ENCODE results near the gene TRNAU1AP. TPM values are rescaled to one million over a fixed set of nuclear protein-coding genes. Genes with fewer than 3 reads are reported as not detected.

TRNAU1AP gene
- total and polyA plus RNA-seq, 2 of the 13 experiments (the other 11 are each of a cell fraction or from before 2014, with no cell fraction given), result 29.0 to 42.9 TPM

DNA sequence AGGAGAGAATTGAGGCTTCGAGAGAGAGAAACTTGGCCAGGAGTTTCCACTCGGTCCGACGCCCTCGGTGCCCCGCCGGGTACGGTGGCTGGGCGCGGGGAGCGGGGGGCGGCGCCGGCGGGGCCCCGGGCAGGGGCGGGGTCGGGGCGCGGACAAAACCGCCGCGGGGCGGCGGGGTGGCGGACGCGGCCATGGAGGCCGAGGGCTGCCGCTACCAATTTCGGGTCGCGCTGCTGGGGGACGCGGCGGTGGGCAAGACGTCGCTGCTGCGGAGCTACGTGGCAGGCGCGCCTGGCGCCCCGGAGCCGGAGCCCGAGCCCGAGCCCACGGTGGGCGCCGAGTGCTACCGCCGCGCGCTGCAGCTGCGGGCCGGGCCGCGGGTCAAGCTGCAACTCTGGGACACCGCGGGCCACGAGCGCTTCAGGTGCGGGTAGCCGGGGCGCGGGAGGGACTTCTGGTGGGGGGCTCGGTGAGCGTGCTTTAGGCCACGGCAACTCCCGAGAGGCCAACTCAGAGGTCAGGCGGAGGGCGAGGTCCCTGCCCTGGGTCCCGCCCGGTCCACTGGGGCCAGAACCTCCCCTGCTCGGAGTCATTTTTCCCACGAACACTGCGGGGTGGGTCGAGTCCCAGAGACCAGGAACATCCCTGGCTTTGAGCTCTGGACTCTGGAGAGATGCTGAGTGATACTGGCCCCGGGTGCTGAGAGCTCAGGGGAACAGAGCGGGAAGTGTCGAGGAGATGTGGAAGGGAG is 39.6 kb downstream of the TRNAU1AP start (continued):
- TF ChIP-seq, protein P1, sequence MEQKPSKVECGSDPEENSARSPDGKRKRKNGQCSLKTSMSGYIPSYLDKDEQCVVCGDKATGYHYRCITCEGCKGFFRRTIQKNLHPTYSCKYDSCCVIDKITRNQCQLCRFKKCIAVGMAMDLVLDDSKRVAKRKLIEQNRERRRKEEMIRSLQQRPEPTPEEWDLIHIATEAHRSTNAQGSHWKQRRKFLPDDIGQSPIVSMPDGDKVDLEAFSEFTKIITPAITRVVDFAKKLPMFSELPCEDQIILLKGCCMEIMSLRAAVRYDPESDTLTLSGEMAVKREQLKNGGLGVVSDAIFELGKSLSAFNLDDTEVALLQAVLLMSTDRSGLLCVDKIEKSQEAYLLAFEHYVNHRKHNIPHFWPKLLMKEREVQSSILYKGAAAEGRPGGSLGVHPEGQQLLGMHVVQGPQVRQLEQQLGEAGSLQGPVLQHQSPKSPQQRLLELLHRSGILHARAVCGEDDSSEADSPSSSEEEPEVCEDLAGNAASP (CRISPR knock-in tag; IDR thresholded peaks at IDR 0.05; ENCODE audit: borderline replicate concordance), result no peak
- TF ChIP-seq FOXJ3 (CRISPR knock-in tag; IDR thresholded peaks at IDR 0.05; ENCODE audit: borderline replicate concordance), result no peak
- TF ChIP-seq CC2D1A (CRISPR knock-in tag; IDR thresholded peaks at IDR 0.05), result no peak
- no peak for TF ChIP-seq ZNF572 (CRISPR knock-in tag; IDR thresholded peaks at IDR 0.05)
- TF ChIP-seq, protein P2, sequence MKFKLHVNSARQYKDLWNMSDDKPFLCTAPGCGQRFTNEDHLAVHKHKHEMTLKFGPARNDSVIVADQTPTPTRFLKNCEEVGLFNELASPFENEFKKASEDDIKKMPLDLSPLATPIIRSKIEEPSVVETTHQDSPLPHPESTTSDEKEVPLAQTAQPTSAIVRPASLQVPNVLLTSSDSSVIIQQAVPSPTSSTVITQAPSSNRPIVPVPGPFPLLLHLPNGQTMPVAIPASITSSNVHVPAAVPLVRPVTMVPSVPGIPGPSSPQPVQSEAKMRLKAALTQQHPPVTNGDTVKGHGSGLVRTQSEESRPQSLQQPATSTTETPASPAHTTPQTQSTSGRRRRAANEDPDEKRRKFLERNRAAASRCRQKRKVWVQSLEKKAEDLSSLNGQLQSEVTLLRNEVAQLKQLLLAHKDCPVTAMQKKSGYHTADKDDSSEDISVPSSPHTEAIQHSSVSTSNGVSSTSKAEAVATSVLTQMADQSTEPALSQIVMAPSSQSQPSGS (CRISPR knock-in tag; IDR thresholded peaks at IDR 0.05), result no peak
- no peak for TF ChIP-seq CHD2 (IDR thresholded peaks at IDR 0.05; ENCODE audit: low read depth, low read length)
- peak; percentile 49 for TF ChIP-seq DR1 (CRISPR knock-in tag; IDR thresholded peaks at IDR 0.05)
- TF ChIP-seq ETV5 (CRISPR knock-in tag; IDR thresholded peaks at IDR 0.05; ENCODE audit: borderline replicate concordance), result no peak
- TF ChIP-seq, protein P3, sequence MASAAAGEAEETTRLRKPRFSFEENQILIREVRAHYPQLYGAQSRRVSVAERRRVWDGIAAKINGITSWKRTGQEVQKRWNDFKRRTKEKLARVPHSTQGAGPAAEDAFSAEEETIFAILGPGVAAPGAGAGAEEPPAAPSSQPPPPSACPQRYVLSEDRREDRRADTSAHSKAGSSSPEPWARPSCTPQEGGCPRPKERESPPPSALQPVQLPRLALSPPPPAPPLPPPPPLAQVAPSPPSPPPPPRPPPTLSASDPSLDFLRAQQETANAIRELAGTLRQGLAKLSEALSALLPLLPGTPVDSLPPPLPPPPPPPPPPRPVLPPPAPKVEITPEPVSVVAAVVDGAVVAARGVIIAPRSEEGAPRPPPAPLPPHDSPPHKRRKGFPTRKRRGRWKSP (CRISPR knock-in tag; IDR thresholded peaks at IDR 0.05), result no peak
- TF ChIP-seq, protein P4, sequence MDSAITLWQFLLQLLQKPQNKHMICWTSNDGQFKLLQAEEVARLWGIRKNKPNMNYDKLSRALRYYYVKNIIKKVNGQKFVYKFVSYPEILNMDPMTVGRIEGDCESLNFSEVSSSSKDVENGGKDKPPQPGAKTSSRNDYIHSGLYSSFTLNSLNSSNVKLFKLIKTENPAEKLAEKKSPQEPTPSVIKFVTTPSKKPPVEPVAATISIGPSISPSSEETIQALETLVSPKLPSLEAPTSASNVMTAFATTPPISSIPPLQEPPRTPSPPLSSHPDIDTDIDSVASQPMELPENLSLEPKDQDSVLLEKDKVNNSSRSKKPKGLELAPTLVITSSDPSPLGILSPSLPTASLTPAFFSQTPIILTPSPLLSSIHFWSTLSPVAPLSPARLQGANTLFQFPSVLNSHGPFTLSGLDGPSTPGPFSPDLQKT (CRISPR knock-in tag; IDR thresholded peaks at IDR 0.05; ENCODE audit: borderline replicate concordance), result no peak
- no peak for TF ChIP-seq MIER2 (CRISPR knock-in tag; IDR thresholded peaks at IDR 0.05)
- peak; percentile 59 for TF ChIP-seq ZNF160 (CRISPR knock-in tag; IDR thresholded peaks at IDR 0.05)
- TF ChIP-seq MYC (CRISPR knock-in tag; IDR thresholded peaks at IDR 0.05; ENCODE audit: borderline replicate concordance), result peak; percentile 41; the same call in 1 of the 2 replicates
- TF ChIP-seq ZNF224 (CRISPR knock-in tag; IDR thresholded peaks at IDR 0.05), result no peak
- TF ChIP-seq RNF2 (conservative IDR thresholded peaks at IDR 0.05; ENCODE audit: low read depth), result no peak
- no peak for TF ChIP-seq XRCC5 (optimal IDR thresholded peaks at IDR 0.05; ENCODE audit: low read length)
- peak; percentile 23 to 78; a peak in 3 of 4 replicates for TF ChIP-seq POLR2A (IDR thresholded peaks at IDR 0.05; ENCODE audit: insufficient read depth in 1 of 2, low read depth in 2 of 2, low read length in 2 of 2)
- TF ChIP-seq GFI1 (CRISPR knock-in tag; IDR thresholded peaks at IDR 0.05; ENCODE audit: borderline replicate concordance), result no peak; the same call in 1 of the 2 replicates
- TF ChIP-seq ZNF292 (CRISPR knock-in tag; IDR thresholded peaks at IDR 0.05; ENCODE audit: borderline replicate concordance, low read depth), result no peak
- TF ChIP-seq ZIK1 (CRISPR knock-in tag; IDR thresholded peaks at IDR 0.05; ENCODE audit: borderline replicate concordance, low read depth), result no peak; the same call in 1 of the 2 replicates
- no peak for TF ChIP-seq ZNF556 (CRISPR knock-in tag; IDR thresholded peaks at IDR 0.05; ENCODE audit: borderline replicate concordance)
- TF ChIP-seq, protein P5, sequence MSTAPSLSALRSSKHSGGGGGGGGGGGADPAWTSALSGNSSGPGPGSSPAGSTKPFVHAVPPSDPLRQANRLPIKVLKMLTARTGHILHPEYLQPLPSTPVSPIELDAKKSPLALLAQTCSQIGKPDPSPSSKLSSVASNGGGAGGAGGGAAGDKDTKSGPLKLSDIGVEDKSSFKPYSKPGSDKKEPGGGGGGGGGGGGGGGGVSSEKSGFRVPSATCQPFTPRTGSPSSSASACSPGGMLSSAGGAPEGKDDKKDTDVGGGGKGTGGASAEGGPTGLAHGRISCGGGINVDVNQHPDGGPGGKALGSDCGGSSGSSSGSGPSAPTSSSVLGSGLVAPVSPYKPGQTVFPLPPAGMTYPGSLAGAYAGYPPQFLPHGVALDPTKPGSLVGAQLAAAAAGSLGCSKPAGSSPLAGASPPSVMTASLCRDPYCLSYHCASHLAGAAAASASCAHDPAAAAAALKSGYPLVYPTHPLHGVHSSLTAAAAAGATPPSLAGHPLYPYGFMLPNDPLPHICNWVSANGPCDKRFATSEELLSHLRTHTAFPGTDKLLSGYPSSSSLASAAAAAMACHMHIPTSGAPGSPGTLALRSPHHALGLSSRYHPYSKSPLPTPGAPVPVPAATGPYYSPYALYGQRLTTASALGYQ (CRISPR knock-in tag; IDR thresholded peaks at IDR 0.05), result no peak
- TF ChIP-seq ZNF883 (CRISPR knock-in tag; IDR thresholded peaks at IDR 0.05; ENCODE audit: not compliant biosample characterization), result no peak
